ENCODE measurements around the gene PTGS2.

Gene PTGS2

DNA sequence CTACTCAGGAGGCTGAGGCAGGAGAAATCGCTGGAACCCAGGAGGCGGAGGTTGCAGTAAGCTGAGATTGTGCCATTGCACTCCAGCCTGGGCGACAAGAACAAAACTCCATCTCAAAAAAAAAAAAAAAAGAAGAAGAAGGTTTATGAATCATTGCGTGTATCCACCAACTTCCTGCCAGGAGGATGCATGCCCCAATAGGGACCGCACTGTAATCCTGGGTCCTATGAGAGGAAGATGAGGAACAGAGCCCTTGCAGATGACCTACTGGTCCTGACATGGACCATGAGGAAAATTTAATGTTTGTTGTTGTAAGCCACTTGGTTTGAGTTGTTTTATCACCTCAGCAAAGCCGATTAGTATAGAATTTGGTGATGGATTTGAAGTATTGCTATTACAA, 56.7 kb downstream of the PTGS2 start:
- no peak overlapping the region for H3K4me3 ChIP-seq (ENCODE audit: low read depth, low read length)
- TF ChIP-seq CTCF (IDR thresholded peaks at IDR 0.05; ENCODE audit: control insufficient read depth, extremely low read depth, insufficient read depth) = no peak
- DNase-seq (ENCODE audit: low read depth) = no peak
